Mesenchymal stem cell (in vitro differentiated cells and primary cell): Measurements from ENCODE around the gene VPS11.

Experiments used
- DNase-seq: peaks from one replicate; pipeline ENCODE4 v3.0.0-alpha.2; 2013
- H2AFZ ChIP-seq: one replicate; pipeline ENCODE4 v1.6.1; 2013; ENCODE audit warnings: low read depth, mild to moderate bottlenecking, control low read depth, inconsistent platforms, low read length, moderate library complexity
- H2AK5ac ChIP-seq: 2 replicates; pipeline ENCODE4 v1.6.1; 2013; ENCODE audit warnings: low read length, moderate library complexity, mild to moderate bottlenecking, inconsistent platforms; ENCODE audit not compliant: severe bottlenecking
- H2BK120ac ChIP-seq: one replicate; pipeline ENCODE4 v1.6.1; 2013; ENCODE audit warnings: low read depth, mild to moderate bottlenecking, inconsistent platforms, low read length, moderate library complexity
- H2BK12ac ChIP-seq, 2 experiments: one replicate each; pipeline ENCODE4 v1.6.1; 2013; ENCODE audit warnings: inconsistent platforms in 2 of 2, low read length in 2 of 2, mild to moderate bottlenecking in 2 of 2, moderate library complexity in 2 of 2, control low read depth in 1 of 2
- H2BK15ac ChIP-seq: one replicate; pipeline ENCODE4 v1.6.1; 2013; ENCODE audit warnings: mild to moderate bottlenecking, low read depth, inconsistent platforms; ENCODE audit not compliant: poor library complexity, severe bottlenecking
- H2BK5ac ChIP-seq: 2 replicates; pipeline ENCODE4 v1.6.1; 2013; ENCODE audit warnings: low read depth, mild to moderate bottlenecking, low read length, control low read depth, inconsistent platforms; ENCODE audit not compliant: poor library complexity, severe bottlenecking
- H3K14ac ChIP-seq, 2 experiments: one replicate each; pipeline ENCODE4 v1.6.1; 2013; ENCODE audit warnings: inconsistent platforms in 2 of 2, low read length in 2 of 2, control low read depth in 1 of 2, mild to moderate bottlenecking in 1 of 2, moderate library complexity in 1 of 2
- H3K18ac ChIP-seq, 2 experiments: one replicate each; pipeline ENCODE4 v1.6.1; 2013; ENCODE audit warnings: inconsistent platforms in 2 of 2, low read length in 2 of 2, control low read depth in 1 of 2, low read depth in 1 of 2, mild to moderate bottlenecking in 1 of 2
- H3K23ac ChIP-seq, 2 experiments: one replicate each; pipeline ENCODE4 v1.6.1; 2013; ENCODE audit warnings: inconsistent platforms in 2 of 2, low read length in 2 of 2, mild to moderate bottlenecking in 2 of 2, moderate library complexity in 2 of 2, control low read depth in 1 of 2
- H3K27ac ChIP-seq: 2 replicates; pipeline ENCODE4 v1.5.1; 2013; ENCODE audit warnings: mild to moderate bottlenecking, moderate library complexity, low read length, control low read depth, inconsistent platforms; ENCODE audit not compliant: poor library complexity, severe bottlenecking
- H3K27me3 ChIP-seq, 2 experiments: 2 replicates each; pipeline versions ENCODE4 v1.6.1 to v1.7.0; 2013; ENCODE audit warnings: low read length in 2 of 2, mild to moderate bottlenecking in 2 of 2, moderate library complexity in 2 of 2, control low read depth in 1 of 2, inconsistent platforms in 1 of 2; ENCODE audit not compliant: control insufficient read depth in 1 of 2, insufficient read depth in 1 of 2
- H3K36me3 ChIP-seq, 2 experiments: 2 replicates each; pipeline versions ENCODE4 v1.6.1 to v1.7.0; 2013; ENCODE audit warnings: low read length in 2 of 2, control low read depth in 1 of 2, inconsistent platforms in 1 of 2, low read depth in 1 of 2, mild to moderate bottlenecking in 1 of 2; ENCODE audit not compliant: insufficient read depth in 2 of 2, control insufficient read depth in 1 of 2
- H3K4ac ChIP-seq, 2 experiments: one replicate each; pipeline ENCODE4 v1.6.1; 2013; ENCODE audit warnings: inconsistent platforms in 2 of 2, low read length in 2 of 2, mild to moderate bottlenecking in 2 of 2, moderate library complexity in 2 of 2, control low read depth in 1 of 2, low read depth in 1 of 2
- H3K4me1 ChIP-seq: 2 replicates; pipeline ENCODE4 v1.6.1; 2013; ENCODE audit warnings: low read depth, low read length, control low read depth; ENCODE audit not compliant: control insufficient read depth, insufficient read depth
- H3K4me2 ChIP-seq: 2 replicates; pipeline ENCODE4 v1.6.1; 2013; ENCODE audit warnings: low read length, mild to moderate bottlenecking, inconsistent platforms; ENCODE audit not compliant: poor library complexity, severe bottlenecking
- H3K4me3 ChIP-seq, 2 experiments: 2 replicates each; pipeline versions ENCODE4 v1.5.1 to v1.7.0; 2013; ENCODE audit warnings: low read length in 2 of 2, mild to moderate bottlenecking in 2 of 2, control low read depth in 1 of 2, low read depth in 1 of 2; ENCODE audit not compliant: insufficient read depth in 1 of 2
- H3K79me1 ChIP-seq: replicated peaks from 2 replicates; pipeline ENCODE4 v1.6.1; 2013; ENCODE audit warnings: mild to moderate bottlenecking, control low read depth, low read length, inconsistent platforms; ENCODE audit not compliant: poor library complexity, severe bottlenecking
- H3K9ac ChIP-seq: 2 replicates; pipeline ENCODE4 v1.7.0; 2013; ENCODE audit warnings: mild to moderate bottlenecking, low read length, moderate library complexity
- H3K9me3 ChIP-seq: 2 replicates; pipeline ENCODE4 v1.7.0; 2013; ENCODE audit warnings: mild to moderate bottlenecking, low read length; ENCODE audit not compliant: control insufficient read depth
- H4K8ac ChIP-seq: one replicate; pipeline ENCODE4 v1.6.1; 2013; ENCODE audit warnings: inconsistent platforms, mild to moderate bottlenecking, low read length, moderate library complexity
- H4K91ac ChIP-seq: one replicate; pipeline ENCODE4 v1.6.1; 2013; ENCODE audit warnings: mild to moderate bottlenecking, low read length, inconsistent platforms
- WGBS: methylation state at CpG from one replicate; pipeline ENCODE4 v1.1.7; 2013; ENCODE audit warnings: mixed read lengths; 5-methylcytosine and 5-hydroxymethylcytosine counted together

The VPS11 gene

GRCh38 chr11:119121811-119122124, 54.1 kb downstream of the VPS11 start:
- Histone ChIP-seq H2BK5ac (no peak overlapping the region), H2BK120ac (no peak overlapping the region), H2BK12ac (no peak overlapping the region), H3K79me1 (peaks cover 19% of the 10 kb centered on the region), H4K8ac (no peak overlapping the region), H4K91ac (no peak overlapping the region), H3K14ac (no peak overlapping the region), H3K4ac (no peak overlapping the region), H3K9me3 (no peaks in the 10 kb centered on the region), H2AK5ac (no peak overlapping the region), H2AFZ (peak overlapping the region; percentile 86), H3K9ac (peak overlapping the region; percentile 97), H3K23ac (no peak overlapping the region), H3K27ac (peak overlapping the region; percentile 74), H3K18ac (peak overlapping the region in 1 of 2 experiments; percentile 69), H3K36me3 (peaks cover 16 to 37% of the 10 kb centered on the region in 2 experiments), H3K4me2 (peak overlapping the region; percentile 82), H2BK15ac (no peak overlapping the region), H3K4me1 (peaks cover 4% of the 10 kb centered on the region), H3K4me3 (peak overlapping the region; percentile 90 to 96), H3K27me3 (no peaks in the 10 kb centered on the region)
- DNase-seq, result no peak
- WGBS, result under 1% methylated on average over 20 of the region's 20 CpGs

GRCh38 chr11:119125821-119126220, 58.2 kb downstream of the VPS11 start:
- DNase-seq, result no peak
- Histone ChIP-seq H2BK120ac (no peak overlapping the region), H3K23ac (no peak overlapping the region), H2AK5ac (no peak overlapping the region), H2BK15ac (no peak overlapping the region), H4K8ac (no peak overlapping the region), H3K36me3 (peaks cover 23 to 42% of the 10 kb centered on the region in 2 experiments), H3K14ac (no peak overlapping the region), H3K18ac (no peak overlapping the region), H2BK5ac (no peak overlapping the region), H3K79me1 (peaks cover 29% of the 10 kb centered on the region), H2BK12ac (no peak overlapping the region), H4K91ac (no peak overlapping the region), H3K4me3 (no peak overlapping the region), H3K4me2 (no peak overlapping the region), H3K4ac (no peak overlapping the region), H3K4me1 (peaks cover 7% of the 10 kb centered on the region), H3K27me3 (no peaks in the 10 kb centered on the region), H2AFZ (no peak overlapping the region), H3K27ac (no peak overlapping the region), H3K9me3 (no peaks in the 10 kb centered on the region), H3K9ac (no peak overlapping the region)
- 95% methylated on average over 6 of the region's 6 CpGs for WGBS

- no peak overlapping the region for H3K4me3 ChIP-seq
- no peak overlapping the region for H2BK12ac ChIP-seq
- no peak overlapping the region for H2AFZ ChIP-seq
- peaks cover 7% of the 10 kb centered on the region for H3K4me1 ChIP-seq
- H4K91ac ChIP-seq, result no peak overlapping the region
- peaks cover 29% of the 10 kb centered on the region for H3K79me1 ChIP-seq
- no peak for DNase-seq
- H3K9me3 ChIP-seq, result no peaks in the 10 kb centered on the region
- H3K4me2 ChIP-seq, result no peak overlapping the region
- no peak overlapping the region for H3K14ac ChIP-seq
- H3K18ac ChIP-seq, result no peak overlapping the region
- H4K8ac ChIP-seq, result no peak overlapping the region
- no peak overlapping the region for H2BK120ac ChIP-seq
- H2AK5ac ChIP-seq, result no peak overlapping the region
- H3K4ac ChIP-seq, result no peak overlapping the region
- no peak overlapping the region for H3K23ac ChIP-seq
- H3K27ac ChIP-seq, result no peak overlapping the region
- H2BK15ac ChIP-seq, result no peak overlapping the region
- H3K36me3 ChIP-seq, result peaks cover 30 to 51% of the 10 kb centered on the region in 2 experiments
- no peaks in the 10 kb centered on the region for H3K27me3 ChIP-seq
- H3K9ac ChIP-seq, result no peak overlapping the region
- WGBS, result 87% methylated on average over 4 of the region's 5 CpGs
- no peak overlapping the region for H2BK5ac ChIP-seq
Measured at GRCh38 chr11:119126675-119127268, 59.2 kb downstream of the VPS11 start.

GRCh38 chr11:119130662-119131061, 63.0 kb downstream of the VPS11 start:
- no peak overlapping the region for H3K27ac ChIP-seq
- no peak overlapping the region for H4K8ac ChIP-seq
- no peak overlapping the region for H2BK120ac ChIP-seq
- no peak overlapping the region for H3K23ac ChIP-seq
- H3K14ac ChIP-seq, result no peak overlapping the region
- no peak overlapping the region for H3K18ac ChIP-seq
- no peak overlapping the region for H3K9ac ChIP-seq
- peaks cover 17% of the 10 kb centered on the region for H3K79me1 ChIP-seq
- H2AFZ ChIP-seq, result no peak overlapping the region
- H3K4ac ChIP-seq, result no peak overlapping the region
- no peak overlapping the region for H2AK5ac ChIP-seq
- no peak overlapping the region for H2BK12ac ChIP-seq
- peaks cover 43 to 66% of the 10 kb centered on the region in 2 experiments for H3K36me3 ChIP-seq
- no peak overlapping the region for H2BK15ac ChIP-seq
- WGBS, result 48% methylated on average over 3 of the region's 3 CpGs
- no peak overlapping the region for H4K91ac ChIP-seq
- H3K4me3 ChIP-seq, result no peak overlapping the region
- DNase-seq, result peak; percentile 49
- no peaks in the 10 kb centered on the region for H3K9me3 ChIP-seq
- no peak overlapping the region for H3K4me2 ChIP-seq
- no peaks in the 10 kb centered on the region for H3K27me3 ChIP-seq
- H3K4me1 ChIP-seq, result peaks cover 2% of the 10 kb centered on the region
- H2BK5ac ChIP-seq, result no peak overlapping the region
